ENCODE measurements around the gene PAPPA2.

Gene PAPPA2

GRCh38 chr1:176815621-176816020 is 352.6 kb downstream of the PAPPA2 start:
- no peak for DNase-seq

GRCh38 chr1:176816232-176816631 is 353.3 kb downstream of the PAPPA2 start:
- no peak for DNase-seq

DNA sequence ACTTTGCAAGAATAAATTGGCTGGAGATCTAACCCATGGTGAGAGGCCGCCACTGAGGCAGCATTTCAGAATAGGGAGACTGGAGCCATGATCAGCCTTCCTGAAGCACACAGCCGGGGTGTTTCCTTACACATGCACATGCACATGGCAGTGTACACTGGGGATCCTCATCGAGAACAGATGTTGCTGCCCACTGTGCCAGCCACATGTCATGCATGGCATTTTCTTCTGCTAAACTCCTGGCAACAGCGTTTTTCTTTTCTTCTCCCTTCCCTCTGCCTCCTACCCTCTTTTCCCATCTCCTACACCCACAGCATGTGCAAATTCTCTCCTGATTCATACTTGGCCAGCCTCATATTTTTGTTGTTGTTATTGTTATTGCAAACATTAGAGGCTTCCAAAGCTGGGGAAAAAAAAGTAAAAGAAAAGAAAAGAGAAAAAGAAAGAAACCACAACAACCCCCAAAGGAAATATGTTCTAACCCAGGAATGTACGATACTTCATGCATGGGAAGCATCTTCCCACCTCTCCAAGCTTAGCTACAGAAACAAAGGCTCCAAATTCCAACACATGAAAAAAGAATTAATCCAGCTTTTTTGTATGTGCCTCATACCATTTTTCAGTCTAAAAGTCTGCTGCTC is 357.5 kb downstream of the PAPPA2 start:
- DNase-seq, result no peak

GRCh38 chr1:176826265-176826664 is 363.3 kb downstream of the PAPPA2 start:
- DNase-seq, result no peak

DNA sequence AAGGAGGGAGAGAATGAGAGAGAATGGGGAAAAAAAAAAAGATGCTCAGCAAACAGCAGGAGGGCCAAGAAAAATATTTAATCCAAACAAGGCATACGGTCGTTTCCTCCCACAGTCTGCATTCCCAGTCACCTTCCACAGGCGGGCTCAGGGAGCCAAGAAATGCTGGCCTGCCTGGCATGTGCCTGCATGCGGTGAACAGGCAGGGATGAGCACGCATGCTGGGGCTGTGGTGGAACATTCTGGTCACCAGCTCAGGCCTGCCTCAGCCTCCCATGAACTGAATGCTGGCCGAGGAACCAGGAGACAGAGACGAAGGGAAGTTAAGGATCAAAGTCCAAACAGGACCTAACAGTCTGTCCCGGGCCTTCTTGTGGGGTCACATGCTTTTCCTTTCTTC is 366.3 kb downstream of the PAPPA2 start:
- DNase-seq, result no peak

DNA sequence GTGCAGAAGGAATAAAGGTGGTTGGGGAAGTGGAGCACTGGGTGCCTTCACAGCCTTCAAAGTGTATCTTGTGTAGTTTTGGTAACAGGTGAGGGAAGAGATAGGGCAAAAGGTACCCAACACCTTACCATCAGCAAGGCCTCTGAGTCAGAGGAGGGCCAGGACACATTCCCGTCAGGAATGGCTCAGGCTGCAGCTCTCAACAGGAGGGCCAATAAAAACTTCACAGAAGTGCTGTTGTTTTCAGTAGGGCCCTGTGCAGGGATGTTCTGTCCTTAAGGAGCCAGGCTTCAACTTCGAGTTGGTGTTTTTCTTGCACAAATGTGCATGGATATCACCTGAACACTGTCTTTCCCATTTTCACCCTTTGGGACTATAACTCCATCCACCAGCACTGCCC is 368.2 kb downstream of the PAPPA2 start:
- no peak for DNase-seq

GRCh38 chr1:176837708-176838107 is 374.7 kb downstream of the PAPPA2 start:
- DNase-seq, result no peak

DNA sequence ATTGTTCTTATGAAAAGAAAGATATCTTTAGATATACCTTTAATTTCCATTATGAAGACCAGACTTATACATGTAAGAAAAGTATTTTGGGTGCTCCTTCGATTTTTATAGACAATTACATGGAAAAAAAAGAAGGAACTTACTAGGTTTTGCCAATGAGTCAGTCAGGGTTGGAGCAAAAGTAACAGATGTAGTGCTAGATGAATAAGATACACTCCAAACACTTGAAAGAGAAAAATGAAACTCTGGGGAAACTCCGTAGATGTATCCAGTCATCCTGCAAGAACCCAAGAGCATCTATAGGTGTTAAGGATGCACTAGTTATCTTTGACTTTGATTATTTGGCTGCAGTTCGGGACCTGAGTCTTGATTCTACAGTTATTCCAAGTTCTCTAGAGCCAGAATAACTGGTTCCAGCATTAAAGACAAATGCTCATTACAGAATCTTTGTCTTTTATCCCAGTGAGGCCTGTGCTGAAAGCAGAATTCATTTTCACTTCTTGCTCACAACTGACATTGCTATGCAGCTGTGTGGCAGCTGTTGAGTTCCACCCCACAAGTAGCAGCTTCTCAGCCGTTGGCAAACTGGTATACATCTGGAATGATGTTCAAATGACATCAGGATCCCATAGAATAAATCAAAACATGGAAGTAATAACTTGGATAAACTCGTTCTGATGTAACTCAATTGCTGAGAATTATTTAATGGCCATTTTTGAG is 375.5 kb downstream of the PAPPA2 start:
- DNase-seq, result no peak

GRCh38 chr1:176839216-176839615 is 376.2 kb downstream of the PAPPA2 start:
- no peak for DNase-seq

- DNase-seq, result no peak
Measured at GRCh38 chr1:176841238-176841637, 378.3 kb downstream of the PAPPA2 start.

DNA sequence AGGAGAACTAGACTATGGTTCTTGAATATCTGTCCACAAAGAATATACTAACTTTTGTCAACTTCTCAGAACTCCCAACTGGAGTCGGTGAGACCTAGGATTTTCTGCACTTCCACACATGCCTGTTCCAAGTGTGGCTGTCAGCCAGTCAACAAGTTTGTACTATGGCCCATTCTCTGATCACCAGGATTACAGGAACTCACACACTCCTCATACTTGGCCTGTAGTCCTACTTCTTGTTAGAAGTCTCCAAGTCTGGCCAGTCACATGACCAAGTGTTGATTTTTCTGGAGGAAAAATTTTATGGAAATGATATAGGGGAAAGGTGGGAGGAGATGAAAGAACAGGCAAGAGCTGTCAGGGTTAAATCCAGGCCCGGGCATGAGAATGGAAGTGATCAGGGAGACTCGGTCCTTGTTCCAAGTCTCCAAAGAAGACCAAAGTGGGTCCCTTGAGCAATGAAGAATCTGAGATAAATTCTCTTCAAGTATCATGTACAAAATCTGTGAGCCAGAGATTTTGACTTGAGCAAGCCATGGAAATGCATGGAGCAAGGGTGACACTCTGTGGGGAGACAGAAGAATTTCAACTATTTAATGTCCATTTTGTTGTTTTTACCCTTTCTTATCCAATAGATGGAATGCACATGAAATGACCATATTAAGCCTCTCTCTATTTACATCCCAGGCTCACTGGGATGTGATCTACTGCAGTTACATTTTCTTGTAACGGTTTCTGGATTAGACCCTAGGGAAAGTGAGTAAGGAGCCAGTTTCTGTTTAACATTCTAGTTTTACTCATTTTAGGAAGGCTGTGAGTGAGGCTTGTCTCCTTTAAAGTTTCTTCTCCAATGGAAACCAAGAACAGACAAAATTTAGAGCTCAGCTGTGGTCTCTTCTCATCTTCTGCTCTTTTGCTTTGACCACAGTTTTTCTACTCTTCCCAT is 380.6 kb downstream of the PAPPA2 start:
- DNase-seq, result no peak

GRCh38 chr1:176847052-176847451 is 384.1 kb downstream of the PAPPA2 start:
- no peak for DNase-seq

- DNase-seq, result no peak
Measured at GRCh38 chr1:176849281-176849680, 386.3 kb downstream of the PAPPA2 start.

- no peak for DNase-seq
Measured at GRCh38 chr1:176850871-176851270, 387.9 kb downstream of the PAPPA2 start.

GRCh38 chr1:176852124-176852523 is 389.1 kb downstream of the PAPPA2 start:
- DNase-seq, result no peak

DNA sequence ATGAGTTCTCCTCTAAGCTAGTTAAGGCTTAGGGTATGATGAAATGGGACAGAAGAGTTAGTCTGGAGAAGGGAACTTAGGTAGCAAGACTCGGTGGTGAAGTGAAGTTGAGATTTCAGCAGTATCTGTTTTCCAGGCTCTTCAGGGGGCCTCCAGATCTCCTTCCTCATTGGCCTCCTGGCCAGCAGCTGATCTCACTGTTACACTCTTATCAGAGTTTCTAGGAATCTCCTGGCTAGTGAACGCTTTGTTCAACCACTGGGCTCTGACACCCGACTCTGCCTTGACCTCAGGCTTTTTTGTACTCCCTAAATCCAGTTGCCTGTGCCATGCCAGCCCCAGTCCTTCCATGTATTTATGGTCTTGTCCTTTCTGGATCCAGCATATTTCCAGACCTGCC is 390.5 kb downstream of the PAPPA2 start:
- DNase-seq, result no peak

GRCh38 chr1:176854121-176854520 is 391.1 kb downstream of the PAPPA2 start:
- no peak for DNase-seq

- no peak for DNase-seq
Measured at GRCh38 chr1:176854758-176855745, 392.1 kb downstream of the PAPPA2 start.

DNA sequence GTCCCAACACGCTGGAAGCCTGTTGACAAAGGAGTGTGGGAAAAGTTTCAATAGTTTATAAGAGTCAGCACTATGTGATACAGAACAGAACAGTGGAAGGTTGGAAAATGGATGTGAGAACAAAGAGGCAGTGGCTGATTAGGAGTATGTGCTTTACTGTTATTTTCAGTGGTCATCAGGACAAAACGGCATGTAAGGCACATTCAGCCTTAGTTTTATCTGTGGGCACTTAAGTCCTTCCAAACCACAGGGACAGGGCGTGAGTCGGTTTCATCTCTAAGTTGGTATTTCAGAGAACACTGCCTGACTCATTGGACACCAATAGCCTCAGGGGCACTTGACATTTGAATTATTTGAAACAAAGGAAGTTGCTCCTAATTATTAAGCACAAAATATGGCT is 394.7 kb downstream of the PAPPA2 start:
- DNase-seq, result no peak

- DNase-seq, result no peak
Measured at GRCh38 chr1:176858433-176858916, 395.5 kb downstream of the PAPPA2 start.

GRCh38 chr1:176863613-176864012 is 400.6 kb downstream of the PAPPA2 start:
- DNase-seq, result no peak

DNA sequence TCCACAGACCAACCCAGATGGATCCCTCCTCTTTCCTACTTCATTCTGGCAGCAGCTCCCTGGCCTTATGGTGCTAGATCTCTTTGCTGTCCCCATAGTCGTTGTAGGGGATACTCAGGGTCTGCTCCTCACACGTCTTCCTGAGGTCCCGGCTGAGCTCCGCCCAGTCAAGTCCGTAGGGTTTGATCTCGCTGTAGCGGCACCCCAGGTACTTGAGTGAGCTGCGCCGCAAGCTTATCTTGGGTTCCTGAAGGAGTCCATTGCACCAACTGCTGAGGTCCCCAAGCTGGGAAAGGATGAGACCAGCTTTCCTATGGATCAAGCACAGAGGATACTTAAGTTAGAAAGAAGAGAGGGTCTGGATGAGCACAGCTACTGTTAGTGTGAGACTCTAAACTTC is 401.2 kb downstream of the PAPPA2 start:
- no peak for DNase-seq
